ENCODE data around the gene ITGA3. TPM values are rescaled to one million over a fixed set of nuclear protein-coding genes. Genes with fewer than 3 reads are reported as not detected.

Gene ITGA3
- total RNA-seq, 1 experiment from 2014 or later = 22.5 TPM

DNA sequence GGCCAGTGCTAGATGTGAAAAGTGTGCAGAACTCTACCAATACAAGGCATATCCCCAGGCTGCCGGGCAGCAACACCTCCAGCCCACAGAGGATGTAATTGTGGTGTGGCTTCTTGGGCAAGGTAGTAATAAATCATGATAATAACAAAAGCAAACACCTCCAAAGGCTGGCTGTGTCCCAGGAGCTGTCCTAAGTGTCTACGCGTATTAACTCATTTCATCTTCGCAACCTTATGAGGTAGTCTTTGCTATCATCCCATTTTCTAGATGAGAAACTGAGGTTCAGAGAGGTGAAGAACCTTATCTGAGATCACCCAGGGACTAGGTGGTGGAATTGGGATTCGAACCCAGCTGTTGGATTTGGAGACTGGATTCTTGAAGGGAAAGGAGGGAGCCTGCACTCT is 44.6 kb downstream of the ITGA3 start:
- Histone ChIP-seq H3K9ac (ENCODE audit: extremely low read depth, insufficient read length, low read length) (no peak overlapping the region), H4K5ac (ENCODE audit: insufficient read length, low read depth, low read length) (no peak overlapping the region), H2BK20ac (ENCODE audit: low read depth, low read length, poor library complexity, severe bottlenecking) (no peak overlapping the region), H3K4me1 (ENCODE audit: insufficient read depth, low read length) (no peaks in the 10 kb centered on the region; the same call in 1 of the 2 replicates), H3K27ac (ENCODE audit: insufficient read length, low read depth, low read length) (no peak overlapping the region), H2AK5ac (ENCODE audit: insufficient read length, low read length) (no peak overlapping the region), H3K23me2 (ENCODE audit: insufficient read length, low read depth, low read length, poor library complexity, severe bottlenecking) (peaks cover 6% of the 10 kb centered on the region), H4K20me1 (ENCODE audit: control insufficient read depth, insufficient read depth, insufficient read length) (no peaks in the 10 kb centered on the region), H3K18ac (ENCODE audit: insufficient read length, low read depth, low read length) (no peak overlapping the region), H2BK12ac (ENCODE audit: insufficient read length, low read depth, low read length) (no peak overlapping the region), H2AFZ (ENCODE audit: low read length) (no peak overlapping the region), H2BK15ac (ENCODE audit: low read depth, low read length) (no peak overlapping the region), H4K8ac (replicated peaks; ENCODE audit: insufficient read length, low read depth, low read length) (no peak overlapping the region), H3K27me3 (ENCODE audit: insufficient read depth, low read length) (no peaks in the 10 kb centered on the region), H3K56ac (ENCODE audit: insufficient read length, low read depth, low read length) (no peak overlapping the region), H3K4me2 (ENCODE audit: insufficient read depth, insufficient read length, low read length) (no peak overlapping the region), H3K14ac (ENCODE audit: insufficient read depth, low read length) (no peak overlapping the region), H3T11ph (ENCODE audit: low read length) (no peak overlapping the region), H2BK5ac (ENCODE audit: insufficient read length, low read length) (no peak overlapping the region), H3K4ac (ENCODE audit: low read depth, low read length) (no peak overlapping the region), H3K79me2 (ENCODE audit: insufficient read depth, low read length) (no peaks in the 10 kb centered on the region), H3K79me1 (ENCODE audit: insufficient read depth, low read depth, low read length, poor library complexity, severe bottlenecking) (no peaks in the 10 kb centered on the region), H4K91ac (ENCODE audit: insufficient read length, low read depth, low read length) (no peak overlapping the region), H3K9me3 (ENCODE audit: control insufficient read depth, low read depth, low read length) (no peaks in the 10 kb centered on the region), H2BK120ac (ENCODE audit: low read depth, low read length, poor library complexity, severe bottlenecking) (no peak overlapping the region), H3K23ac (ENCODE audit: insufficient read length, low read depth, low read length) (no peak overlapping the region)
- TF ChIP-seq, protein P1, sequence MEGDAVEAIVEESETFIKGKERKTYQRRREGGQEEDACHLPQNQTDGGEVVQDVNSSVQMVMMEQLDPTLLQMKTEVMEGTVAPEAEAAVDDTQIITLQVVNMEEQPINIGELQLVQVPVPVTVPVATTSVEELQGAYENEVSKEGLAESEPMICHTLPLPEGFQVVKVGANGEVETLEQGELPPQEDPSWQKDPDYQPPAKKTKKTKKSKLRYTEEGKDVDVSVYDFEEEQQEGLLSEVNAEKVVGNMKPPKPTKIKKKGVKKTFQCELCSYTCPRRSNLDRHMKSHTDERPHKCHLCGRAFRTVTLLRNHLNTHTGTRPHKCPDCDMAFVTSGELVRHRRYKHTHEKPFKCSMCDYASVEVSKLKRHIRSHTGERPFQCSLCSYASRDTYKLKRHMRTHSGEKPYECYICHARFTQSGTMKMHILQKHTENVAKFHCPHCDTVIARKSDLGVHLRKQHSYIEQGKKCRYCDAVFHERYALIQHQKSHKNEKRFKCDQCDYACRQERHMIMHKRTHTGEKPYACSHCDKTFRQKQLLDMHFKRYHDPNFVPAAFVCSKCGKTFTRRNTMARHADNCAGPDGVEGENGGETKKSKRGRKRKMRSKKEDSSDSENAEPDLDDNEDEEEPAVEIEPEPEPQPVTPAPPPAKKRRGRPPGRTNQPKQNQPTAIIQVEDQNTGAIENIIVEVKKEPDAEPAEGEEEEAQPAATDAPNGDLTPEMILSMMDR (conservative IDR thresholded peaks at IDR 0.05) = no peak
- no peaks in the 10 kb centered on the region for H3K9me3 Mint-ChIP-seq
- H3K27ac Mint-ChIP-seq = no peak overlapping the region; a peak in 1 of 7 replicates
- H3K27me3 Mint-ChIP-seq (ENCODE audit: low read depth) = no peaks in the 10 kb centered on the region
- no peak for DNase-seq
- WGBS (ENCODE audit: extremely low coverage, insufficient read length, low lambda C conversion rate) = no CpG with 5 or more reads among the region's 5 CpGs
- H3K4me3 Mint-ChIP-seq = no peak overlapping the region; a peak in 1 of 5 replicates
- peaks cover 0 to 8% (median 1%) of the 10 kb centered on the region in 3 experiments; a peak in 5 of 7 replicates for H3K36me3 Mint-ChIP-seq (ENCODE audit: insufficient read depth in 1 of 3, low read depth in 3 of 3)
- H3K4me1 Mint-ChIP-seq = peaks cover 24 to 40% of the 10 kb centered on the region in 2 experiments
